Neural crest cell (in vitro differentiated cells): Measurements from ENCODE around the gene FIP1L1. TPM values are rescaled to one million over a fixed set of nuclear protein-coding genes. Genes with fewer than 3 reads are reported as not detected.

ENCODE experiments used
- DNase-seq: peaks from one replicate; pipeline ENCODE4 v3.0.0; 2021; ENCODE audit warnings: low read depth, mixed read lengths, low spot score
- H3K27ac Mint-ChIP-seq: one replicate; pipeline ENCODE4 v1.8.0; 2021; ENCODE audit warnings: mild to moderate bottlenecking, mixed read lengths; ENCODE audit not compliant: unreplicated experiment
- H3K27me3 Mint-ChIP-seq: 2 replicates; pipeline ENCODE4 v1.8.0; 2021; ENCODE audit warnings: low read depth, mild to moderate bottlenecking, mixed read lengths
- H3K36me3 Mint-ChIP-seq: 2 replicates; pipeline ENCODE4 v1.8.0; 2021; ENCODE audit warnings: low read depth, mild to moderate bottlenecking, mixed read lengths
- H3K4me1 Mint-ChIP-seq: 2 replicates; pipeline ENCODE4 v1.8.0; 2021; ENCODE audit warnings: mixed read lengths
- H3K4me3 Mint-ChIP-seq: one replicate; pipeline ENCODE4 v1.8.0; 2021; ENCODE audit warnings: mild to moderate bottlenecking, mixed read lengths
- H3K9me3 Mint-ChIP-seq: 2 replicates; pipeline ENCODE4 v1.8.0; 2021; ENCODE audit warnings: mixed read lengths
- CTCF ChIP-seq: fragments of 200-600 bp; sonication (generic); conservative IDR thresholded peaks from 2 replicates; pipeline ENCODE4 v1.5.0; 2021; ENCODE audit warnings: antibody characterized with exemption, mild to moderate bottlenecking
- total RNA-seq: library from RNA; stranded (reverse); gene quantifications from 2 replicates; pipeline ENCODE4 v1.2.1, GENCODE V29; 2021

The FIP1L1 gene
- total RNA-seq, 1 donor from 2014 or later = 67.1 TPM

GRCh38 chr4:53477038-53477565 is 99.7 kb downstream of the FIP1L1 start:
- no peak for DNase-seq
- Mint-ChIP-seq H3K27ac (no peak overlapping the region), H3K4me1 (peaks cover 6% of the 10 kb centered on the region), H3K9me3 (peaks cover 3% of the 10 kb centered on the region), H3K4me3 (no peak overlapping the region), H3K27me3 (no peaks in the 10 kb centered on the region), H3K36me3 (no peaks in the 10 kb centered on the region)
- no peak for TF ChIP-seq CTCF

GRCh38 chr4:53477636-53478035 is 100.2 kb downstream of the FIP1L1 start:
- TF ChIP-seq CTCF = no peak
- Mint-ChIP-seq H3K27ac (no peak overlapping the region), H3K4me1 (peaks cover 6% of the 10 kb centered on the region)

GRCh38 chr4:53478671-53479456 is 101.4 kb downstream of the FIP1L1 start:
- Mint-ChIP-seq H3K4me3 (no peak overlapping the region), H3K9me3 (no peaks in the 10 kb centered on the region), H3K36me3 (no peaks in the 10 kb centered on the region), H3K4me1 (peaks cover 6% of the 10 kb centered on the region), H3K27ac (no peak overlapping the region), H3K27me3 (no peaks in the 10 kb centered on the region)
- DNase-seq = no peak
- TF ChIP-seq CTCF = no peak

More at GRCh38 chr4:53477636-53478035, 100.2 kb downstream of the FIP1L1 start:
- H3K9me3 Mint-ChIP-seq = peaks cover 1% of the 10 kb centered on the region
- H3K4me3 Mint-ChIP-seq = no peak overlapping the region
- no peaks in the 10 kb centered on the region for H3K36me3 Mint-ChIP-seq
- H3K27me3 Mint-ChIP-seq = no peaks in the 10 kb centered on the region
- DNase-seq = no peak

- H3K4me1 Mint-ChIP-seq = peaks cover 6% of the 10 kb centered on the region
- H3K27ac Mint-ChIP-seq = no peak overlapping the region
- DNase-seq = no peak
- H3K4me3 Mint-ChIP-seq = no peak overlapping the region
- no peak for TF ChIP-seq CTCF
- no peaks in the 10 kb centered on the region for H3K27me3 Mint-ChIP-seq
- no peaks in the 10 kb centered on the region for H3K9me3 Mint-ChIP-seq
- no peaks in the 10 kb centered on the region for H3K36me3 Mint-ChIP-seq
Observed at GRCh38 chr4:53479736-53480525, 102.5 kb downstream of the FIP1L1 start.

- Mint-ChIP-seq H3K9me3 (no peaks in the 10 kb centered on the region), H3K4me1 (peaks cover 6% of the 10 kb centered on the region), H3K4me3 (no peak overlapping the region), H3K36me3 (no peaks in the 10 kb centered on the region), H3K27me3 (no peaks in the 10 kb centered on the region), H3K27ac (no peak overlapping the region)
- no peak for TF ChIP-seq CTCF
- no peak for DNase-seq
Observed at GRCh38 chr4:53480909-53481308, 103.5 kb downstream of the FIP1L1 start.
